GM12873 (cell line): Measurements from ENCODE around the gene MEI1.

ENCODE experiments used
- CTCF ChIP-seq: IDR thresholded peaks from 2 replicates; pipeline ENCODE4 v1.5.1; 2012; ENCODE audit warnings: low read depth, mild to moderate bottlenecking, moderate library complexity, low read length, control low read depth; ENCODE audit not compliant: insufficient read depth; ENCODE audit errors: missing control alignments

MEI1 gene

GRCh38 chr22:41819257-41819656 lies 120.0 kb downstream of the MEI1 start:
- no peak for TF ChIP-seq CTCF

GRCh38 chr22:41820447-41820846 lies 121.1 kb downstream of the MEI1 start:
- TF ChIP-seq CTCF: no peak

- no peak for TF ChIP-seq CTCF
Observed at GRCh38 chr22:41821471-41822316, 122.4 kb downstream of the MEI1 start.

GRCh38 chr22:41822317-41823057 lies 123.2 kb downstream of the MEI1 start:
- peak; percentile 47 for TF ChIP-seq CTCF

GRCh38 chr22:41823797-41824196 lies 124.5 kb downstream of the MEI1 start:
- no peak for TF ChIP-seq CTCF

GRCh38 chr22:41825376-41825775 lies 126.1 kb downstream of the MEI1 start:
- TF ChIP-seq CTCF: no peak

DNA sequence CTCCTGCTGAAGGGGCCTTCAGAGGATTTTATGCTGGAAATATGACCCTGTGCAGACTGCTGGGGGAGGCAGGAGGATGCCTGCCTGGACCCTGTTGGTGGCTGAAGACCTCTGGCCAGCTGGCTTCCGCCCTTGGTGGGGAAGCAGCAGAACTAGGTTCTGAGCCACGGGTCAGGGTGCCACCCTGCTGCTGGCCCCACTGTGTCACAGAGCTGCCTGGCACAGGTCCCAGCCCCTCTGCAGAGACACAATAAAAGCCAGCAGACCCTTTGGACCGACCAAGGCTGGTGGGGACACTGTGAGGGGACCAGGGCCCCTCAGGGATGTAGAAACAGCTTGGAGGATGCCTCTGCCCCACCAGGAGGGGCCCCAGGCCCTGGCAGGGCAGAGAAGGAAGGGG lies 126.7 kb downstream of the MEI1 start:
- TF ChIP-seq CTCF: no peak
